ENCODE data around the gene HMCES. TPM values are rescaled to one million over a fixed set of nuclear protein-coding genes. Genes with fewer than 3 reads are reported as not detected.

Gene HMCES
- total RNA-seq, 2 experiments from 2014 or later, result 83.6 to 83.7 TPM

DNA sequence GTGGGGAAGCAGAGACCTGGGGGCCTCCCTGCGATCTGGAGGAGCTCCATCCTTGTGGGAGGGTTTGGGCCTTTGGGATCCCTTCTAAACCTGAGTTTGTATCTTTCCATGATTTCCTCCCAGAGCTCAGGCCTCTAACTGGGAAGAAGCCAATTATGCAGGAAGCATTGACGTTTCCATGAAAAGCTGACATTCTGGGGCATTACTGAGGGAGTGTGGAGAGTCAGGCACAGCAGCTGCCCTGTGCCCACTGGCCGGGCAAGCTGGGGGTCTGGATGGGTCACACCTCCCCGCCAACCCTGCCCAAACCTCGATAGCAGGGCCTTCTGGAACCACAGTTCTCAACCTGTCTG lies 74.9 kb downstream of the HMCES start:
- Mint-ChIP-seq H3K27me3 (no peaks in the 10 kb centered on the region), H3K9me3 (no peaks in the 10 kb centered on the region), H3K4me3 (no peak overlapping the region), H3K4me1 (no peaks in the 10 kb centered on the region), H3K27ac (no peak overlapping the region), H3K36me3 (no peaks in the 10 kb centered on the region)
- DNase-seq, result no peak

Other genes with a start within 250 kb of the HMCES start
- gene GP9, start 218.1 kb upstream of the HMCES start, total RNA-seq, result not detected
- 10 to 100 TPM; 36.9 to 38.8 TPM for gene RAB43, start 157.1 kb upstream of the HMCES start, total RNA-seq
- 10 to 100 TPM; 77.7 to 80.1 TPM for gene ISY1, start 117.8 kb upstream of the HMCES start, total RNA-seq
- 100 to 1,000 TPM; 483 to 487 TPM for gene CNBP, start 95.0 kb upstream of the HMCES start, total RNA-seq
- gene COPG1, start 29.3 kb upstream of the HMCES start, total RNA-seq, result 100 to 1,000 TPM; 128 to 132 TPM
- gene EFCAB12, start 149.8 kb downstream of the HMCES start, total RNA-seq, result under 1 TPM; 0.24 to 0.39 TPM
- 10 to 100 TPM; 48.2 to 51.1 TPM for gene MBD4, start 161.1 kb downstream of the HMCES start, total RNA-seq
- 10 to 100 TPM; 14.9 to 15.6 TPM for gene IFT122, start 161.4 kb downstream of the HMCES start, total RNA-seq
- not detected for gene RHO, start 249.8 kb downstream of the HMCES start, total RNA-seq